DOHH2 (cell line): ENCODE measurements around the gene SSBP2.

Experiments
- H3F3A ChIP-seq: fragments of 200-600 bp; sonication (generic), shearing (Covaris generic); 2 replicates; pipeline ENCODE4 v1.6.0; 2016; ENCODE audit warnings: antibody characterized with exemption, mild to moderate bottlenecking; ENCODE audit not compliant: control insufficient read depth, insufficient read depth
- H3K27ac ChIP-seq: fragments of 200-600 bp; sonication (generic); 2 replicates; pipeline ENCODE4 v1.5.1; 2014; ENCODE audit warnings: low read depth, mild to moderate bottlenecking, low read length, moderate library complexity
- H3K27me3 ChIP-seq: fragments of 200-600 bp; sonication (generic); 2 replicates; pipeline ENCODE4 v1.6.1; 2014; ENCODE audit warnings: mild to moderate bottlenecking, low read length, mixed read lengths; ENCODE audit not compliant: control insufficient read depth
- H3K36me3 ChIP-seq: fragments of 200-600 bp; sonication (generic); 2 replicates; pipeline ENCODE4 v1.6.1; 2014; ENCODE audit warnings: mild to moderate bottlenecking, low read length, moderate library complexity, mixed read lengths; ENCODE audit not compliant: control insufficient read depth
- H3K4me1 ChIP-seq: fragments of 200-600 bp; sonication (generic); 2 replicates; pipeline ENCODE4 v1.6.1; 2014; ENCODE audit warnings: mild to moderate bottlenecking, low read length, mixed read lengths; ENCODE audit not compliant: control insufficient read depth
- H3K4me2 ChIP-seq: fragments of 200-600 bp; sonication (generic); 2 replicates; pipeline ENCODE4 v1.6.0; 2014; ENCODE audit warnings: mild to moderate bottlenecking, low read length, moderate library complexity
- H3K4me3 ChIP-seq: fragments of 200-600 bp; sonication (generic); 2 replicates; pipeline ENCODE4 v1.5.1; 2014; ENCODE audit warnings: mild to moderate bottlenecking, low read length, mixed read lengths
- H3K79me2 ChIP-seq: fragments of 200-600 bp; sonication (generic); 2 replicates; pipeline ENCODE4 v1.6.1; 2014; ENCODE audit warnings: mild to moderate bottlenecking, low read length, mixed read lengths; ENCODE audit not compliant: control insufficient read depth
- H3K9me2 ChIP-seq: fragments of 200-600 bp; sonication (generic); replicated peaks from 2 replicates; pipeline ENCODE4 v1.6.1; 2014; ENCODE audit warnings: mild to moderate bottlenecking, low read length, mixed read lengths; ENCODE audit not compliant: control insufficient read depth
- H3K9me3 ChIP-seq: fragments of 200-600 bp; sonication (generic); 2 replicates; pipeline ENCODE4 v1.6.1; 2014; ENCODE audit warnings: antibody characterized with exemption, low read length, mixed read lengths; ENCODE audit not compliant: control insufficient read depth, insufficient read depth
- H4K20me1 ChIP-seq: fragments of 200-600 bp; sonication (generic); 2 replicates; pipeline ENCODE4 v1.6.0; 2014; ENCODE audit warnings: low read depth, mild to moderate bottlenecking, antibody characterized with exemption, low read length, moderate library complexity; ENCODE audit not compliant: control insufficient read depth, insufficient read depth
- EZH2phosphoT487 ChIP-seq: fragments of 200-600 bp; sonication (generic); IDR thresholded peaks from 2 replicates; pipeline ENCODE4 v1.6.1; 2017; ENCODE audit warnings: borderline replicate concordance, mild to moderate bottlenecking, antibody characterized with exemption, low read length, moderate library complexity, mixed read lengths
- TF ChIP-seq, protein P1 (sequence below): fragments of 200-600 bp; sonication (generic); IDR thresholded peaks from one replicate; pipeline ENCODE4 v1.5.1; 2014; ENCODE audit warnings: antibody characterized with exemption, mild to moderate bottlenecking, low read depth, low read length; ENCODE audit not compliant: poor library complexity, severe bottlenecking

Gene SSBP2

GRCh38 chr5:81779125-81779915 lies 28.4 kb upstream of the SSBP2 start:
- peaks cover 15% of the 10 kb centered on the region for H3K4me1 ChIP-seq
- peak overlapping the region; percentile 54 for H3K4me3 ChIP-seq
- no peaks in the 10 kb centered on the region for H3K9me3 ChIP-seq
- no peaks in the 10 kb centered on the region for H3K79me2 ChIP-seq
- TF ChIP-seq EZH2phosphoT487, result no peak
- TF ChIP-seq, protein P1, sequence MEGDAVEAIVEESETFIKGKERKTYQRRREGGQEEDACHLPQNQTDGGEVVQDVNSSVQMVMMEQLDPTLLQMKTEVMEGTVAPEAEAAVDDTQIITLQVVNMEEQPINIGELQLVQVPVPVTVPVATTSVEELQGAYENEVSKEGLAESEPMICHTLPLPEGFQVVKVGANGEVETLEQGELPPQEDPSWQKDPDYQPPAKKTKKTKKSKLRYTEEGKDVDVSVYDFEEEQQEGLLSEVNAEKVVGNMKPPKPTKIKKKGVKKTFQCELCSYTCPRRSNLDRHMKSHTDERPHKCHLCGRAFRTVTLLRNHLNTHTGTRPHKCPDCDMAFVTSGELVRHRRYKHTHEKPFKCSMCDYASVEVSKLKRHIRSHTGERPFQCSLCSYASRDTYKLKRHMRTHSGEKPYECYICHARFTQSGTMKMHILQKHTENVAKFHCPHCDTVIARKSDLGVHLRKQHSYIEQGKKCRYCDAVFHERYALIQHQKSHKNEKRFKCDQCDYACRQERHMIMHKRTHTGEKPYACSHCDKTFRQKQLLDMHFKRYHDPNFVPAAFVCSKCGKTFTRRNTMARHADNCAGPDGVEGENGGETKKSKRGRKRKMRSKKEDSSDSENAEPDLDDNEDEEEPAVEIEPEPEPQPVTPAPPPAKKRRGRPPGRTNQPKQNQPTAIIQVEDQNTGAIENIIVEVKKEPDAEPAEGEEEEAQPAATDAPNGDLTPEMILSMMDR, result no peak
- H3K36me3 ChIP-seq, result no peaks in the 10 kb centered on the region
- H3K27ac ChIP-seq, result no peak overlapping the region
- H3K9me2 ChIP-seq, result no peaks in the 10 kb centered on the region
- no peaks in the 10 kb centered on the region for H3K27me3 ChIP-seq
- H4K20me1 ChIP-seq, result no peaks in the 10 kb centered on the region
- no peaks in the 10 kb centered on the region for H3F3A ChIP-seq
- H3K4me2 ChIP-seq, result peak overlapping the region; percentile 69

GRCh38 chr5:81778642-81779041 lies 27.7 kb upstream of the SSBP2 start:
- H3K4me2 ChIP-seq, result peak overlapping the region; percentile 69
- H3K9me3 ChIP-seq, result no peaks in the 10 kb centered on the region
- H4K20me1 ChIP-seq, result no peaks in the 10 kb centered on the region
- peaks cover 15% of the 10 kb centered on the region for H3K4me1 ChIP-seq
- no peak overlapping the region for H3K27ac ChIP-seq
- H3K79me2 ChIP-seq, result no peaks in the 10 kb centered on the region
- H3K36me3 ChIP-seq, result no peaks in the 10 kb centered on the region
- no peaks in the 10 kb centered on the region for H3K27me3 ChIP-seq
- peak overlapping the region; percentile 54 for H3K4me3 ChIP-seq
- TF ChIP-seq, protein P1, result no peak
- no peak for TF ChIP-seq EZH2phosphoT487
- H3F3A ChIP-seq, result no peaks in the 10 kb centered on the region
- no peaks in the 10 kb centered on the region for H3K9me2 ChIP-seq

- Histone ChIP-seq H3K79me2 (no peaks in the 10 kb centered on the region), H3K36me3 (no peaks in the 10 kb centered on the region), H3K27ac (no peak overlapping the region), H3K9me2 (no peaks in the 10 kb centered on the region), H3K9me3 (no peaks in the 10 kb centered on the region), H3K27me3 (no peaks in the 10 kb centered on the region), H4K20me1 (no peaks in the 10 kb centered on the region), H3K4me3 (no peak overlapping the region), H3K4me1 (peaks cover 15% of the 10 kb centered on the region), H3F3A (no peaks in the 10 kb centered on the region), H3K4me2 (no peak overlapping the region)
- TF ChIP-seq, protein P1, result no peak
- no peak for TF ChIP-seq EZH2phosphoT487
These were observed 25.4 kb upstream of the SSBP2 start for GRCh38 chr5:81776258-81776657.
